Heart right ventricle (tissue), 16 donors: ENCODE data around the gene KRTAP19-4. TPM values are rescaled to one million over a fixed set of nuclear protein-coding genes. Genes with fewer than 3 reads are reported as not detected.

Experiments used
- ATAC-seq, 8 donors: fragments of 200-7000 bp; cut with Tn5 transposase; one replicate each; pipeline ENCODE4 v1.9.1; 2020; ENCODE audit warnings: mild to moderate bottlenecking in 8 of 8, moderate library complexity in 8 of 8, moderate number of reproducible peaks in 1 of 8
- DNase-seq, 2 donors: peaks; one replicate each; pipeline ENCODE4 v3.0.0-alpha.2; 2020
- H3K27ac ChIP-seq, 10 donors: fragments of 200-600 bp; sonication (generic) in 2 of 10; one replicate each; pipeline versions ENCODE4 v1.5.0 to v1.8.0; 2020 to 2022; ENCODE audit warnings: mild to moderate bottlenecking in 3 of 10
- H3K27me3 ChIP-seq, 7 donors: fragments of 200-600 bp; one replicate each; pipeline ENCODE4 v1.8.0; 2021 to 2022; ENCODE audit warnings: mild to moderate bottlenecking in 2 of 7
- H3K36me3 ChIP-seq, 9 donors: fragments of 200-600 bp; sonication (generic) in 1 of 9; one replicate each; pipeline versions ENCODE4 v1.5.0 to v1.8.0; 2020 to 2022; ENCODE audit warnings: mild to moderate bottlenecking in 2 of 9
- H3K4me1 ChIP-seq, 9 donors: fragments of 200-600 bp; sonication (generic) in 1 of 9; one replicate each; pipeline versions ENCODE4 v1.5.0 to v1.8.0; 2020 to 2022; ENCODE audit warnings: mild to moderate bottlenecking in 4 of 9
- H3K4me3 ChIP-seq, 10 donors: fragments of 200-600 bp; sonication (generic) in 2 of 10; one replicate each; pipeline versions ENCODE4 v1.5.0 to v1.8.0; 2020 to 2022; ENCODE audit warnings: mild to moderate bottlenecking in 7 of 10, moderate library complexity in 2 of 10
- H3K9me3 ChIP-seq, 11 donors: fragments of 200-600 bp in 10 of 11; sonication (generic) in 2 of 11; one replicate each; pipeline versions ENCODE4 v1.5.0 to v1.8.0; 2013 to 2022; ENCODE audit warnings: mild to moderate bottlenecking in 2 of 11, control low read depth in 1 of 11, moderate library complexity in 1 of 11
- CTCF ChIP-seq, 9 donors: fragments of 200-600 bp; sonication (generic) in 2 of 9; IDR thresholded peaks; one replicate each; pipeline versions ENCODE4 v1.5.0 to v1.8.0; 2021 to 2022; ENCODE audit warnings: antibody characterized with exemption in 9 of 9, mild to moderate bottlenecking in 5 of 9, moderate library complexity in 1 of 9
- WGBS, 2 donors: extraction: QIAGEN DNeasy Blood & Tissue Kit; methylation state at CpG; one replicate each; pipeline ENCODE4 v1.1.7; 2013; ENCODE audit warnings: inconsistent platforms in 1 of 2; 5-methylcytosine and 5-hydroxymethylcytosine counted together
- intact Hi-C, 10 donors: fragments of 100-400 bp; cut with DNase I; formaldehyde crosslinking; loops; one replicate each; pipeline versions ENCODE4 v1.11.1 to v1.14.2; 2022
- long read RNA-seq, 3 donors: library from polyadenylated mRNA; unstranded; transcript quantifications; one replicate each; pipeline ENCODE4 v2.0.0, GENCODE V29; 2020 to 2021
- polyA plus RNA-seq, 2 donors: library from polyadenylated mRNA; stranded (reverse); fragments of 200-250 nt; gene quantifications; one replicate each; pipeline ENCODE4 v1.2.3, GENCODE V29; 2013
- total RNA-seq, 10 donors: library from RNA; stranded (reverse); fragmentation: NEBNext Ultra II Directional in 3 of 10; extraction: Animal tissue kit (Norgen Biotek cat#: 25700) in 3 of 10; gene quantifications; one replicate each; pipeline versions ENCODE4 v1.2.1 to v1.2.4, GENCODE V29; 2021 to 2023
- donor health status: Arrhythmogenic right ventricular cardiomyopathy.
- donor health status: ischemic (EF 13 %, LVEDD 7.1; RV severe dilation, severe dysfunction).
- donor health status: healthy with polysubstance abuse.
- donor health status: DM: no; HTN: yes; CAD: no.
- donor health status: DM: no; HTN: no; CAD: no.
- donor health status: ischemic (EF 25% LVEDD 6.9; RV normal size, moderate dysfunction).
- donor health status: ischemic (EF 25% LVEDD 5.7; RV mildly dilated, moderate dysfunction).
- donor health status: healthy.
- donor health status: DM: yes; HTN: yes; CAD: no.
- donor health status: Ischemic cardiomyopathy.
- donor health status: ischemic (EF 35%, LVEDD 5.7; RV mildly dilated, moderate dysfunction).
- donor health status: nonischemic (EF 11% LVEDD 7.7; RV severe dilation, severe dysfunction).
- donor health status: DM: yes; HTN: yes; CAD: no.
- donor health status: PGD.
- donor health status: ischemic (EF 29% LVEDD 5.4; RV normal size, mild dysfunction).
- donor health status: nonischemic (EF 23%, LVEDD 6.1; RV moderate dilation, normal function).

The KRTAP19-4 gene
- total RNA-seq (not detected), polyA plus RNA-seq (not detected)
- long read RNA-seq, donor 1, result 0 reads
- long read RNA-seq, donor 2, result 0 reads
- long read RNA-seq, donor 3, result 0 reads

- intact Hi-C loops, result no loop called here
- DNase-seq, result no peak
- no peak within 1 kb of the TSS for H3K4me3 ChIP-seq
- no peaks in the 10 kb centered on the region for H3K27me3 ChIP-seq
- peaks cover 0 to 9% (median 0%) of the 10 kb centered on the region in 11 donors for H3K9me3 ChIP-seq
- H3K4me1 ChIP-seq, result no peaks in the 10 kb centered on the region
- no peaks in the 10 kb centered on the region for H3K36me3 ChIP-seq
- TF ChIP-seq CTCF (IDR thresholded peaks at IDR 0.05), result no peak
- no peak for ATAC-seq
- 60% methylated on average over 4 of the region's 4 CpGs for WGBS, 2 donors
- no peak within 1 kb of the TSS for H3K27ac ChIP-seq
These were observed at the start of gene KRTAP19-4 for GRCh38 chr21:30497065-30497464. Gene KRTAP19-4 (minus strand): TSS chr21:30497165. CDS start chr21:30497110, 55 bp downstream.

DNA sequence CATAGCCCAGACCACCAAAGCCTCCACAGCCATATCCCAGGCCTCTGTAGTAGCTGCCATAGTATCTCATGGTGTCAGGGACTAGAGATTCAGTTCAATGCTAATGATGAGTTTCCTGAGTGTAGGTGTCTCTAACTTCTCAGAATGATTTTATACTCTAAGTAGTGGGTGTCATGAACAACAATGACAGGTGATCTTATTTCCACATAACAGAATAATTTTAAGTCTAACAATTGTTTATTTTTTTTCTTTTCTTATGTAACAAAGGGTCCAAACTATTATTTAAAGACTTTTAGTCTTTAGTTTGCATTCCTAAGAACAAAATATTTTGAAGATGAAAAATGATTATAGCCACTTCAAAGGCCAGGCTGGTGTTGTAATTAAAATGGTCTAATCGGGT, 44.8 kb upstream of the KRTAP19-4 start, which contains the start of gene KRTAP19-6:
TSS of gene KRTAP19-6 (minus strand) at position 101 of the 400 bp plus-strand sequence. CDS start at position 70, 31 bp downstream.
- no peak within 1 kb of the TSS for H3K27ac ChIP-seq
- intact Hi-C loops, result no loop called here
- no peaks in the 10 kb centered on the region for H3K4me1 ChIP-seq
- no peak within 1 kb of the TSS for H3K4me3 ChIP-seq
- H3K9me3 ChIP-seq, result peaks cover 0 to 11% (median 0%) of the 10 kb centered on the region in 11 donors
- H3K27me3 ChIP-seq, result no peaks in the 10 kb centered on the region
- H3K36me3 ChIP-seq, result no peaks in the 10 kb centered on the region
- ATAC-seq, result no peak
- no peak for DNase-seq
- 86 to 88% methylated on average over 1 of the region's 1 CpG for WGBS, 2 donors
- no peak for TF ChIP-seq CTCF (IDR thresholded peaks at IDR 0.05)

DNA sequence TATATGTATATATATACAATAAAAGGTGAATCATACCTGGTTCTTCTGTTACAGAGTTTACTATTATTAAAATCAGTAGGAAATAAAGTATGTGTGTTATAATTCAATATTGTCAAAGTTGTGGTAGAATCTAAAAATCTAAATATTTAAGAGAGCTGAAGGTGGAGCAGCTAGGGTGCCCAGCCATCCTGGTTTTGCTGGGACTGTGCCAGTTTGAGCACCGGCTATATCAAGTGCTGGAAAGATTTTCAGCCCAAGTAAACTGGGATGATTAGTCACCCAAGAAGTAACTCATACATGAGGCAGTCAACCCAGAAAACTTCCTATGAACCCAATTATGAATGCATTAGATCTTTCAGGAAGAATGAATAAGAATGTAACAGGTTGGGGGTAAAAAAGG, 21.9 kb upstream of the KRTAP19-4 start:
- Histone ChIP-seq H3K27ac (no peak overlapping the region), H3K27me3 (no peaks in the 10 kb centered on the region), H3K4me3 (no peak overlapping the region), H3K9me3 (peaks cover 0 to 4% (median 0%) of the 10 kb centered on the region in 11 donors), H3K36me3 (no peaks in the 10 kb centered on the region), H3K4me1 (no peaks in the 10 kb centered on the region)
- intact Hi-C loops, result no loop called here
- DNase-seq (no peak), ATAC-seq (no peak)
- 44 to 76% methylated on average over 1 of the region's 1 CpG for WGBS, 2 donors
- TF ChIP-seq CTCF (IDR thresholded peaks at IDR 0.05), result no peak

DNA sequence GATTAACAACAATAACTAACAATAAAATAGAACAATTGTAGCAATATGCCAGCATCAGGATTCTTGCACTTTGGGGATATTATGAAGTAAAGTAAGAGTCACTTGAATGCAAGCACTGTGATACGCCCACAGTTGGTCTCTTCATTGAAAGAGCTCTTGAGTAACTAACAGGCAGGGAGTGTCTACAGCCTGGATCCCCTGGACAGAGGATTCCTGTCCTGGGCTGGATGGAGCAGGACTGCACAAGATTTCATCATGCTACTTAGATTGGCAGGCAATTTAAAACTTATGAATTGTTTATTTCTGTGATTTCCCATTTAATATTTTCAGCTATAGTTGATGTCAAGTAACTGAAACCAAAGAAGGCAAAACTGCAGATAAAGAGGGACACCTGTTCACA, 18.7 kb upstream of the KRTAP19-4 start:
- no peaks in the 10 kb centered on the region for H3K27me3 ChIP-seq
- TF ChIP-seq CTCF (IDR thresholded peaks at IDR 0.05), result no peak
- intact Hi-C loops, result no loop called here
- no peak overlapping the region for H3K4me3 ChIP-seq
- H3K27ac ChIP-seq, result no peak overlapping the region
- no peaks in the 10 kb centered on the region for H3K4me1 ChIP-seq
- 76 to 89% methylated on average over 1 of the region's 1 CpG for WGBS, 2 donors
- no peaks in the 10 kb centered on the region for H3K9me3 ChIP-seq
- DNase-seq (no peak), ATAC-seq (no peak)
- H3K36me3 ChIP-seq, result no peaks in the 10 kb centered on the region
